Hindlimb muscle (tissue), 1 donor: ENCODE measurements around the gene CITED4. TPM values are rescaled to one million over a fixed set of nuclear protein-coding genes. Genes with fewer than 3 reads are reported as not detected.

Source experiments
- DNase-seq: peaks from one replicate; pipeline ENCODE4 v3.0.0-alpha.2; 2013
- polyA plus RNA-seq: library from polyadenylated mRNA; unstranded; fragments of 120-200 nt; gene quantifications from one replicate; pipeline ENCODE4 v1.2.1, GENCODE V29; 2013; ENCODE audit not compliant: insufficient read length

CITED4 gene
- polyA plus RNA-seq, 1 donor = 2.7 TPM

- DNase-seq = no peak
Measured at GRCh38 chr1:40833979-40834378, 28.2 kb downstream of the CITED4 start.

- no peak for DNase-seq
Measured at GRCh38 chr1:40831001-40831732, 31.0 kb downstream of the CITED4 start.

- DNase-seq = no peak
Measured at GRCh38 chr1:40830419-40830943, 31.7 kb downstream of the CITED4 start.

- DNase-seq = no peak
Measured at GRCh38 chr1:40829631-40830245, 32.4 kb downstream of the CITED4 start.

- DNase-seq = no peak
Measured at GRCh38 chr1:40825996-40826395, 36.2 kb downstream of the CITED4 start.

GRCh38 chr1:40825435-40825788, 36.8 kb downstream of the CITED4 start:
- DNase-seq = no peak

GRCh38 chr1:40824591-40825434, 37.4 kb downstream of the CITED4 start:
- DNase-seq = no peak

- DNase-seq = no peak
Measured at GRCh38 chr1:40823983-40824382, 38.2 kb downstream of the CITED4 start.

- DNase-seq = no peak
Measured at GRCh38 chr1:40823345-40823744, 38.8 kb downstream of the CITED4 start.

- DNase-seq = no peak
Measured at GRCh38 chr1:40822890-40823289, 39.3 kb downstream of the CITED4 start.

- DNase-seq = no peak
Measured at GRCh38 chr1:40820911-40821693, 41.1 kb downstream of the CITED4 start.

- DNase-seq = no peak
Measured at GRCh38 chr1:40820251-40820797, 41.8 kb downstream of the CITED4 start.

GRCh38 chr1:40819101-40819500, 43.1 kb downstream of the CITED4 start:
- no peak for DNase-seq

- DNase-seq = no peak
Measured at GRCh38 chr1:40818264-40818961, 43.8 kb downstream of the CITED4 start.

GRCh38 chr1:40817791-40818263, 44.3 kb downstream of the CITED4 start:
- no peak for DNase-seq

- no peak for DNase-seq
Measured at GRCh38 chr1:40815420-40815819, 46.7 kb downstream of the CITED4 start.

Other genes with a start within 250 kb of the CITED4 start
- gene RIMS3, start 196.7 kb downstream of the CITED4 start, polyA plus RNA-seq = 0.46 TPM
- gene NFYC, start 170.7 kb downstream of the CITED4 start, polyA plus RNA-seq = 63.2 TPM
- 44.5 TPM for gene KCNQ4, start 78.6 kb downstream of the CITED4 start, polyA plus RNA-seq
- 15.7 TPM for gene CTPS1, start 117.3 kb upstream of the CITED4 start, polyA plus RNA-seq
- gene SLFNL1, start 159.4 kb upstream of the CITED4 start, polyA plus RNA-seq = 0.68 TPM